Measurements from ENCODE around the gene ZNF48. TPM values are rescaled to one million over a fixed set of nuclear protein-coding genes. Genes with fewer than 3 reads are reported as not detected.
A peak's percentile ranks its signal among the peaks of the same experiment; 100 is the strongest.

ZNF48 gene
- total and polyA plus RNA-seq, 2 donors (not counting 1 experiment from before 2014, with no cell fraction given) = 8.4 to 13.3 TPM

DNA sequence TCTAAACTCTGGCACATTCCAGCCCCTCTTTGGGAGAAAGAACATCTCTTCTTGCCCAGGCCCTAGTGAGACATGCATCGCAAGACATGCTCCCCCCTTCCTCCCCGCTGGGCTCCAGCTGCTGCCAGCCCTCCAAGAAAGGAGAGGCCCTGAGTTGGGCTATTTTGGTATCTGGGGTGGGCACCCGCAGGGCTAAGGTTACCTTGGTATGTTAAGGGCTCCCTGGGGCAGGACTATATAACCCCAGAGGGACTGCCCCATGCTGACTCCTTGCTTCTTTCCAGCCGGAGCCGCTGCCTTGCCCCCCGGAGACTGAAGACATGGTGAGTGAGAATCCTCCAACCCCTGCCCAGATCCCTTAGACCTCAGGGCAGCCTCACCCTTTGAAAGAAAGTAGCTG is 20.7 kb upstream of the ZNF48 start, which contains the start of gene MYL11:
MYL11 (plus strand) TSS at position 265 of the 400 bp plus-strand sequence; CDS start at position 321, 56 bp downstream.
- intact Hi-C loops (cut with micrococcal nuclease) = loop anchor here (10.0 kb wide), 3 partner anchors 280 to 1450 kb away; partner anchors contain the start of genes ALDOA, RABEP2, TBX6 and YPEL3
- Mint-ChIP-seq H3K4me3 (no peak within 1 kb of the TSS), H3K9me3 (ENCODE audit: insufficient read depth) (no peaks in the 10 kb centered on the region), H3K27me3 (no peaks in the 10 kb centered on the region), H3K4me1 (peaks cover 40% of the 10 kb centered on the region), H3K27ac (peak within 1 kb of the TSS; percentile 65)
- TF ChIP-seq EZH2 (IDR thresholded peaks at IDR 0.05; ENCODE audit: borderline replicate concordance, insufficient read depth, low read depth, low read length, poor library complexity, severe bottlenecking) = no peak
- TF ChIP-seq, protein P1, sequence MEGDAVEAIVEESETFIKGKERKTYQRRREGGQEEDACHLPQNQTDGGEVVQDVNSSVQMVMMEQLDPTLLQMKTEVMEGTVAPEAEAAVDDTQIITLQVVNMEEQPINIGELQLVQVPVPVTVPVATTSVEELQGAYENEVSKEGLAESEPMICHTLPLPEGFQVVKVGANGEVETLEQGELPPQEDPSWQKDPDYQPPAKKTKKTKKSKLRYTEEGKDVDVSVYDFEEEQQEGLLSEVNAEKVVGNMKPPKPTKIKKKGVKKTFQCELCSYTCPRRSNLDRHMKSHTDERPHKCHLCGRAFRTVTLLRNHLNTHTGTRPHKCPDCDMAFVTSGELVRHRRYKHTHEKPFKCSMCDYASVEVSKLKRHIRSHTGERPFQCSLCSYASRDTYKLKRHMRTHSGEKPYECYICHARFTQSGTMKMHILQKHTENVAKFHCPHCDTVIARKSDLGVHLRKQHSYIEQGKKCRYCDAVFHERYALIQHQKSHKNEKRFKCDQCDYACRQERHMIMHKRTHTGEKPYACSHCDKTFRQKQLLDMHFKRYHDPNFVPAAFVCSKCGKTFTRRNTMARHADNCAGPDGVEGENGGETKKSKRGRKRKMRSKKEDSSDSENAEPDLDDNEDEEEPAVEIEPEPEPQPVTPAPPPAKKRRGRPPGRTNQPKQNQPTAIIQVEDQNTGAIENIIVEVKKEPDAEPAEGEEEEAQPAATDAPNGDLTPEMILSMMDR (IDR thresholded peaks at IDR 0.05) = no peak
- ATAC-seq (ENCODE audit: low read depth) = no peak
- no peaks in the 10 kb centered on the region for H3K27me3 ChIP-seq (replicated peaks in 1 of 4; ENCODE audit: control extremely low read depth in 1 of 4, control insufficient read depth in 3 of 4, insufficient read depth in 4 of 4, low read length in 3 of 4)
- H3K27ac ChIP-seq (ENCODE audit: low read length in 2 of 2) = no peak within 1 kb of the TSS
- H3K79me2 ChIP-seq (ENCODE audit: control insufficient read depth, insufficient read depth, low read length) = peaks cover 18% of the 10 kb centered on the region
- no peaks in the 10 kb centered on the region for H3K36me3 ChIP-seq (replicated peaks in 1 of 2; ENCODE audit: control extremely low read depth in 1 of 2, control insufficient read depth in 1 of 2, extremely low read depth in 1 of 2, insufficient read depth in 2 of 2, low read length in 1 of 2)
- CTCF ChIA-PET = interaction anchor here (1.0 kb wide), 1 partner anchor 35 kb away, joined by 3 read pairs; no protein-coding TSS in a partner anchor
- POLR2A ChIA-PET = no interaction called here
- H3K4me1 ChIP-seq (ENCODE audit: control insufficient read depth in 2 of 2, insufficient read depth in 2 of 2, low read length in 2 of 2) = peaks cover 17 to 37% of the 10 kb centered on the region in 2 donors
- peaks cover 0 to 2% (median 0%) of the 10 kb centered on the region in 3 donors for H3K9me3 ChIP-seq (ENCODE audit: control extremely low read depth in 1 of 3, control insufficient read depth in 2 of 3, insufficient read depth in 1 of 3, low read length in 2 of 3)
- peaks cover 3% of the 10 kb centered on the region for H4K20me1 ChIP-seq (ENCODE audit: control insufficient read depth, insufficient read depth, low read length, poor library complexity, severe bottlenecking)
- H2AFZ ChIP-seq (ENCODE audit: insufficient read depth, low read depth, low read length, poor library complexity, severe bottlenecking) = no peak within 1 kb of the TSS
- no peak within 1 kb of the TSS for H3K9ac ChIP-seq (ENCODE audit: low read length)
- H3K4me2 ChIP-seq (replicated peaks; ENCODE audit: low read depth, low read length, poor library complexity, severe bottlenecking) = no peak within 1 kb of the TSS
- H3K4me3 ChIP-seq (ENCODE audit: control extremely low read depth in 1 of 5, extremely low read depth in 1 of 5, insufficient read depth in 1 of 5, low read depth in 2 of 5, low read length in 4 of 5) = no peak within 1 kb of the TSS
- WGBS (ENCODE audit: insufficient coverage) = 100% methylated on average over 2 of the region's 6 CpGs
- DNase-seq = peak; percentile 9

GRCh38 chr16:30375864-30376263 is 19.4 kb upstream of the ZNF48 start:
- peak overlapping the region; percentile 65 for H3K27ac Mint-ChIP-seq
- no peaks in the 10 kb centered on the region for H3K9me3 Mint-ChIP-seq (ENCODE audit: insufficient read depth)
- Histone ChIP-seq H3K79me2 (ENCODE audit: control insufficient read depth, insufficient read depth, low read length) (peaks cover 24% of the 10 kb centered on the region), H3K36me3 (replicated peaks in 1 of 2; ENCODE audit: control extremely low read depth in 1 of 2, control insufficient read depth in 1 of 2, extremely low read depth in 1 of 2, insufficient read depth in 2 of 2, low read length in 1 of 2) (peaks cover 0 to 2% of the 10 kb centered on the region in 2 experiments), H3K4me3 (ENCODE audit: control extremely low read depth in 1 of 5, extremely low read depth in 1 of 5, insufficient read depth in 1 of 5, low read depth in 2 of 5, low read length in 4 of 5) (no peak overlapping the region), H2AFZ (ENCODE audit: insufficient read depth, low read depth, low read length, poor library complexity, severe bottlenecking) (no peak overlapping the region), H4K20me1 (ENCODE audit: control insufficient read depth, insufficient read depth, low read length, poor library complexity, severe bottlenecking) (no peaks in the 10 kb centered on the region), H3K4me1 (ENCODE audit: control insufficient read depth in 2 of 2, insufficient read depth in 2 of 2, low read length in 2 of 2) (peaks cover 17 to 47% of the 10 kb centered on the region in 2 donors), H3K27ac (ENCODE audit: low read length in 2 of 2) (peak overlapping the region in 1 of 2 donors; percentile 100), H3K9me3 (ENCODE audit: control extremely low read depth in 1 of 3, control insufficient read depth in 2 of 3, insufficient read depth in 1 of 3, low read length in 2 of 3) (peaks cover 0 to 2% (median 0%) of the 10 kb centered on the region in 3 donors), H3K27me3 (replicated peaks in 1 of 4; ENCODE audit: control extremely low read depth in 1 of 4, control insufficient read depth in 3 of 4, insufficient read depth in 4 of 4, low read length in 3 of 4) (no peaks in the 10 kb centered on the region), H3K9ac (ENCODE audit: low read length) (no peak overlapping the region), H3K4me2 (replicated peaks; ENCODE audit: low read depth, low read length, poor library complexity, severe bottlenecking) (no peak overlapping the region)
- 100% methylated on average over 5 of the region's 8 CpGs for WGBS (ENCODE audit: insufficient coverage)
- ATAC-seq (ENCODE audit: low read depth) (no peak), DNase-seq (no peak)
- peaks cover 46% of the 10 kb centered on the region for H3K4me1 Mint-ChIP-seq
- TF ChIP-seq, protein P1 (IDR thresholded peaks at IDR 0.05) = no peak
- TF ChIP-seq EZH2 (IDR thresholded peaks at IDR 0.05; ENCODE audit: borderline replicate concordance, insufficient read depth, low read depth, low read length, poor library complexity, severe bottlenecking) = no peak
- ChIA-PET CTCF (no interaction called here), POLR2A (interaction anchor here (3.0 kb wide), 1 partner anchor 20 kb away, joined by 11 read pairs; the partner anchor contains the start of gene ZNF48)
- H3K27me3 Mint-ChIP-seq = no peaks in the 10 kb centered on the region
- no peak overlapping the region for H3K4me3 Mint-ChIP-seq
- intact Hi-C loops (cut with micrococcal nuclease) = loop anchor here (5.0 to 10.0 kb wide), 4 partner anchors 96 to 1451 kb away; partner anchors contain the start of genes ALDOA, ITGAL, RABEP2 and TBX6
